Measurements from ENCODE around the gene LRRC74A.

- no peak for TF ChIP-seq CTCF (IDR thresholded peaks at IDR 0.05; ENCODE audit: low read depth, low read length)
- TF ChIP-seq EZH2phosphoT487 (IDR thresholded peaks at IDR 0.05; ENCODE audit: low read depth): no peak
These were observed 6.8 kb downstream of the LRRC74A start for GRCh38 chr14:76833011-76833410.

Measured in OCI-LY3 (cell line).